IPS DF 19.7 (cell line): Measurements from ENCODE around the gene SLC41A1.

Experiments
- DNase-seq: peaks from one replicate; pipeline ENCODE4 v3.0.0-alpha.2; 2013; ENCODE audit warnings: low read depth, low spot score

The SLC41A1 gene

DNA sequence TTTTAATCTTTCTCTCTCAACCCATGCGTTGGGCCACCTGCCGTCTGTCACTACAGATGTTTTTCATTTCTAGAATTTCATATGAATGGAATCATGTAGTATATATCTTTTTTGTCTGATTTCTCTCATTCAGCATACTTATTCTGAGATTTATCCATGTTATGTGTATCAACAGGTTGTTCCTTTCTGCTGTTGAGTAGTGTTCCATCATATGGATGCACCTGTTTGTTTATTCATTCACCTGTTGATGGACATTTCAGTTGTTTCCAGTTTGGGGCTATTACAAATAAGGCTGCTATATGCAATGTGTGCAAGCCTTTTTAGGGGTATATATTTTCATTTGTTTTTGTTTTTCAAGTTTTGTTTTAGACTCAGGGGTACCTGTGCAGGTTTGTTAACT, 9.4 kb upstream of the SLC41A1 start:
- DNase-seq, result no peak

DNA sequence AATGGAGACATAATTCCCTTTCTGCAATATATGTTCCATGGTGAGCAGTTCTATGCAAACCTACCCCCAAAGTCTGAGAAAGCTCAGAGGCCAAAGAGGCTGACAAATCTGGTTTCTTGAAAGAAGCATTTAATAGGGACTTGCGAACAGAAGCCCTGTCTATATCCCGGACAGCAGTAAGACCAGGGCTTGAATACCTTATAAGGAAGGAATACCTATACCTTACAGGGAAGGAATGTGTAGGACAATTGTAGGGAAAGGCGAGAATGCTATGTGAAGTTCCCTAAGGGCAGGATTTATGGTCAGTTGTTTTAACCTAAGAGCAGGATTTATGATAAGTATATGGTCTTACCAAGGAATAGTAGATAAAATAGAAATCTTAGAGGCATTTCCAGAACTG, 5.0 kb upstream of the SLC41A1 start:
- no peak for DNase-seq

DNA sequence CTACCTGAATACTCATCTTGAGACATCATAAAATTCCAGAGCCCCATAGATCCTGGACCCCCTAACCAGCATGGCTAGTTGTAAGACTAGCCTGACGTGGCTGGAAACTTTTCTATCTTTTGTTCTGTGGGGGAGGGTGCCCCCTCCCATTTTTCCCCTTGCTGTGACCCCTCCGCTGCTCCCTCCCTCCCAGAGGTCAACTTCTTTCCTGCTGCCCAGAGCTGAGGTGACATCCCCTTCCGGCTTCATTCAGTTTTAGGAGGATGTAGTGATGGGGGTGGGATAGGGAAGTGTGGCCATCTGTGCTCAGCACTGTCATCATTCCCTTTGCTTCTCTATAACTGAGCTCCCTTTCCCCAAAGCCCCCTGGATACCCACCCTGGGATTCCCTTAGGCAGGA, 4.4 kb upstream of the SLC41A1 start:
- no peak for DNase-seq

DNA sequence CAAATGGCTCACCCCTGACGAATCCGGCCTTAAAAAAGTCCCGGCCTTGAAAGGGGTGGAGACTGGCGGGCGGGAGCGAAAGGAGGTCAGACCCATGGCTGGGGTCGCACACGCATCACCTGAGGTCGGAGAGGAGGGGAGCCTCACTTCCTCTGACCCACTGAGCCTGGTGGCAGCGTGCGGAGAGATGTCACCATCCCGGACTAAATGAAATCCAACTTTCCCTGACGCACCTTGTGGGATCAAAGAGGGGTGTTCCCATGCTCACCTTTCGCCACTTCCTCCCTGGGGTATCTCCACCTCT, 709 bp upstream of the SLC41A1 start:
- no peak for DNase-seq

DNA sequence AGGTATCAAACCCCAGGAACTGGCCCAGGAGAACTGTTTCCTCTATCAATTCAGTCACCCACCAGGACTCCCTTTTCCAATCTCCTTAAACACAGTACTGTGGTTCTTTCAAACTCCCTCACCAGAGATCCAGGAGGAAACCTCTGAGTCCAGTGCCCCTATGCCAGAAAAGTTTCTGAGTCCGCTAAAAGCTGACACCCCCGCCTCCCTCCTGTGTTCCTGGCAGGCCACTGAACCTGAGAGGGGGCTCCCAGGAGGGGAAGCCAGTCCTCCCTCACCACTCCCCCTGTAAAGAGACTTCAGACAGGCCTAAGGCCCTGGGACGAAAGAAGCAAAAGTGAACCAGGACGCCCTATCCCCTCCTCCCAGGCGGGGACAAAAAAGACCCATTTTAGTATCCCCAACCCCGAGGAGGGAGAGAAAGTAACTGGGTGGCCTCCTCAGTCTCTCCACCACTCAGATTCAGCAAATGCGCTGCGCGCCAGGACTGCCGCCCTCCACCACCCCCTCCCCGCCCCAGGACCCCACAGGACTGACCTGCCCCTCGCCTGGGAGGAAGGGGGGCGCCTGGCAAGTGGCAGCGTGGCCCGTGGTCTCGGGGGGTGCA, 624 bp downstream of the SLC41A1 start:
- DNase-seq, result no peak

DNA sequence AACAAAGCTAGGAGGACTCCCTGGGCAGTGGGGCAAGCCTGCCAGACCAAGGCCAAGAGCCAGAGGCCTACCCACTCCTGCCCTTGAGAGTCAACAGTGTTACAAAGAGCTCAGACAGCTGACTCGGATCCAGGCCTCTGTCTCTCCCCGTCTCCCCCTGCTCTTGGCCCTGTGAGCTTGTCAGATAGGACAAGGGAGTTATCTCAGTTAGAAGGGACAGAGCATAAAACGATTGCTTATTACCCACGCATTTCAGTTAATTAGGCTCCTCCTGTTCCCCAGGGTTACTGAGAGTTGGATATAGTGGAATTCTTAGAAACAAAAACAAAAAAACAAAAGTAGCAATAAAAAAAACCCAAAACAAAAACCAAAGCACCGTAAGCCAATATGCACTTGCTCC, 1.3 kb downstream of the SLC41A1 start:
- DNase-seq, result no peak

DNA sequence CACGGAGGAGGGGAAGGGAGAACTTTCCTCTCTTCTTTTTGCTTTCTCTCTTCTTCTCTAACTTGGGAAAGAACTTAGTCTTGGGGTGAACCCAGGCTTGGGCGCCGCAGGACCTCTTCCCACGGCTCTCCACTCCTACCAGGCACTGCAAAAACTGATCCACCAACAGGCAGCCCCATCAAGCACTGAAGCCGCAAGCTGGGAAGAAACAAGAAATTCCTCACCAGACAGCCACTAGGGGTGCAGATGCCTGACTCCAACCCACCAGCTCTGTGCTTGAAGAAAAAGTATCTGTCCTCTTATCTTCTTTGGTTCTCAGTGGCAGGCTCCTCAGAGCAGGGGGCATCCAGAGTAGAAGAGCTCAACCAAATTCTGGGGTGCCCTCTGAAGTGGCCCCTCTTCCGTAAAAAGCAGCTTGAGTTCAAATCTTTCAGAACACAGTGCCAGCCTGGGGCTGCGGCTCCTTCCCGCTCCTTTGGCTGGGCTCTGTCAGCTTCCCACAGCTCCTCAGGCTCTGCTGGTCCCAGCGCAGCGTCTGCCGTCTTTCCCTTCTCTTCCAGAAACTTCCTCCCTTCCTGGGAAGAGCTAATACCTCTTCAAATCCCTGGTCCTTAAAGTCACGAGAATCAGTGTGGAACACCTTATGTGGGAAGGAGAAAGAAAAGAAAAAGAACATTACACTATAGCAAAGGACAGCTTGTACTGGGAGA, 2.4 kb downstream of the SLC41A1 start:
- DNase-seq, result no peak

DNA sequence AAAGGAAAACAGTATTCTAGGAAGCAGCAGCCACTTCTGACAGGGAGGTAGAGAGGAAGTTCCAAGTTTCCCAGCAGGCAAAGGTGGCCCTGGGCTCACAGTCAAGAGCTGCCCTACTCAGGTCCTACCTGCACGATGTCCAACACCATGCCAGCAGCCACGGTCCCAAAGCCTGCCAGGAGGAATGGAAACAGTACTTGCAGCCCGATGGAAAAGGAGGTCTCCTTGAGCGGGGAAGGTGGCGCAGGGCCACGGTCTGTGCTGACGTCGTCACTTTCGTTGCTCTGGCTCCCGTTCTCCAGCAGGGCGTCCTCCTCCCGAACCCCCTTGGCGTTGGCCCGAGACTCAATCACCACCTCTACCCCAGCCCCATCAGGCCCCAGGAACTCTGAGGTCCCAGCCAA, 3.1 kb downstream of the SLC41A1 start:
- no peak for DNase-seq

DNA sequence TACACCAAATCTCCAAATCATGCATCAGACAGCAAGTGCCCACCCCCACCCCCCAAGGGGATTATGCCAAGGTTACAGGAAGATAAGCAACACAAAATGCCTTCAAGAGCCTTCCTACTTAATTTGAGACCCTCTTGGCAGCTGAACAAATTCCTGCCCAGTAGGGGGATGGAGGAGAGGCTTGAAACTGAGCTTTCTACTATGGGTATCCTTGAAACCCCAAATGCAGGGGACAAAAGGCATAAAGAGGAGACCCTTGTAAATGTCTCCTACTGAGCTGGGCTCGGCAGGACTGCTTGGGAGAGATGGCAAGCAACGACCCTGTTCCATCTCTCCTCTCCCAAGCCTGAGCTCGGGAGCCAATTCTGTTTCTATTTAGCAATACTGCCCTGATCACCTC, 3.5 kb downstream of the SLC41A1 start:
- no peak for DNase-seq

DNA sequence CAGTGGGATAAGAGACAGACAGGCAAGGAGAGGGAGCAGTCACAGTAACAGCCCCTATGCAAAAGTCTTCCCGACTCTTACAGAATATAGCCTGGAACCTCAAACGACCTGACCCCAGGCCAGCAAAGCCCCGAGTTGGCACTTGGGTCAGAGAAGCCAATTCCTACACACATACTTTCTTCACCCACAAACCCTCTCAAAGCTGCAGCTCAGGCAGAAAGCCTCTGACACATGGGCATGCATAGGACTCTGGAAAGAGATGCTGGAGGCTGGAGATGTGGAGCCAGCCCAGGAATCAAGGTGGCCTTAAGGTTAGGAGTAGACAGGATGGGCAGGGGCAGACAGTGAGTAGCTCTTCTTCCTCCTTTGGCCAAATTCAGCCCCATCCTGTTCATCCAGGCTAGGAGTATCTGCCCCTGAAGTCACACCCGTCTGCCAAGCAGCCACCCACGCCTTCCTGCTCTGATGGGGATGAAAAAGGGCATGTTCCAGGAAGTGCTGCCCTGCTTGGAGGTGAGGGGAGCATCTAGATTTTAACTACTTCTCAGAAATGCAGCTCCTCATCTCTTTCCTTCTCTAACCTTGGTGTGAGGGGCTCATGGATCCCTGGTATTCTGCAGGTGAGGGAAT, 7.8 kb downstream of the SLC41A1 start:
- DNase-seq, result no peak

DNA sequence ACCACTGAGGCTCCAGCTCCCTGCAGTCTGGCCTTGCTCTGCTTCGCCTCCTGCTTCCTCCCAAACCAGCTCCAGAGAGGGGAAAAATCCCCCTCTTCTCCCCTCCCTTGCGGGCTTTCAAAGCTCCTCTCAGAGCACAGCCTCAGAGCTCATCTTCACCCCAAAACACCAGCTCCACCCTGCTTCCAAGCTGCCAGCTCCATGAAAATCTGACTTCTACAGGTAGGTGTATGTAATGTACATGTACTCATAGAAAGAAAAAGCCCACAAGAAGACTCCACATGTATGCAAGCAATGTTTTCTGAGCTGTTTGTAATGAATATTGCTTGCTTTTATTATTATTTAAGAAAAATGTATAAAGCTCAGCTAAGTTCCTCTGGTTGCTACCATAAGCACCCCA, 8.4 kb downstream of the SLC41A1 start:
- no peak for DNase-seq

DNA sequence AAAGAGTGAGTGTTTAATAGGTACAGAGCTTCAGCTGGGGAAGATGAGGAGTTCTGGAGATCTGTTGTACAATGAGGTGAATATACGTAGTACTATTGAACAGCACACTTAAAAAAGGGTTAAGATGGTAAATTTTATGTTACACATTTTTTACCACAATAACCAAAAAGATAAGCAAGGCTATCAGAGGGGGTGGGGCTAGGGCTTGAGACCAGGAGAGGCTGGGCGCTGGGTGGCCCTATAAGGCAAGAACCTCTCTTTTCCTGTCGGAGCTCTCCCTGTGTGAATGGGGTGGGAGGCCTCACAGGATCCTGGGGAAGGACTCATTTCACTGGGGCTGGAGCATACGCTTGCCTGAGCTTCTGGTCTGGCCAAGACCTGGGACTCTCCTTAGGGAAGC, 9.0 kb downstream of the SLC41A1 start:
- no peak for DNase-seq

DNA sequence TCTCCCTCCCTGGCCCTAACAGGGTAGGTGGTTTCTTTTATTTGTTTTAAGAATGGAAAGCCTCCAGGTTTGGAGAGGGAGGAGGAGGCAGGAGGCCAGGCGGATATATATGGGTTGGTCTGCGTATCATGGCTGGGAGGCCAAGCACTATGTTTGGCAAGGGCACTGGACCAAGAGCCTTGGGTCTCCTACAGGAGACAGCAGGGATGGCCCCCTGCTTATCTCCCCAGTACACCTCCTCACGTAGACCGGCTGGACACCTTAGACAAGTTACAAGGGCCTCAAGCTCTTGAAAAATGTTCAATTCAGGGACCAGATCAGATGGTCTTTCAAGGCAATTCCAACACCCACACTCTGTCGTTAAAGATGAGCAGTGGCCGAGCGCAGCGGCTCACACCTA, 10.9 kb downstream of the SLC41A1 start:
- DNase-seq, result no peak

DNA sequence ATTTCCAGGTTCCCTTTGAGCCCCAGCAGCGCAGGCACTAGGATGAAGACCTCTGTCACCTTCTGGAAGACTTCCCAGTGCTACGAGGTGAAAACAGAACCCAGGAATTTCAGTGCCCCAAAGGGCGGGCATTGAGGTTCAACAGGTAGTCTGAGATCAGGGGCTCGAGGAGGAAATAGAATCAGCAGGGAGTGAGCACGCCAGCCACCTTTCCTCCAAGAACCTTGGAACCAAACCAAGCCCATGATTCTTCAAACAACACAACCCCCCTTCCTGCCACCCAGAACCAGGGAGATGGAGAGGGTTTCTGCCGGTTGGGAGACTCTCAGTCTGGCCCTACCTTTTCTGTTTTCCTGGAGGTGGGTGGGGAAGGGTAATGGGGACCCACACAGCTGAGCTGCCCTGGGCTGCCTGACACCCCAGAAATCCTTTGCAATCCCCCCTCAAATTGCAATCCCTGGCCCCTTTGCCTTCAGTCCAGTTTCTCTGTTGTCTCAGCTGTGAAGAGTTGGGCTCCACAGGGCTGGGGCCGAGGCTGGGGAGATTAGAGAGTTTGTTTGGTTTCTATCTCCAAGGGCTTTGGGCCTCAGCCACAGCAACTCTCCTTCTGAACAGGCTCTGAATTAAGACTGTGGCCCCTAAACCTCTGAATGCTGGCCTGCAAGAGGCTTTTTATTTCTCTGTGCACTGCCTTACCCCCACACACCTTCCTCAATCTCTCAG, 11.9 kb downstream of the SLC41A1 start:
- DNase-seq, result no peak

DNA sequence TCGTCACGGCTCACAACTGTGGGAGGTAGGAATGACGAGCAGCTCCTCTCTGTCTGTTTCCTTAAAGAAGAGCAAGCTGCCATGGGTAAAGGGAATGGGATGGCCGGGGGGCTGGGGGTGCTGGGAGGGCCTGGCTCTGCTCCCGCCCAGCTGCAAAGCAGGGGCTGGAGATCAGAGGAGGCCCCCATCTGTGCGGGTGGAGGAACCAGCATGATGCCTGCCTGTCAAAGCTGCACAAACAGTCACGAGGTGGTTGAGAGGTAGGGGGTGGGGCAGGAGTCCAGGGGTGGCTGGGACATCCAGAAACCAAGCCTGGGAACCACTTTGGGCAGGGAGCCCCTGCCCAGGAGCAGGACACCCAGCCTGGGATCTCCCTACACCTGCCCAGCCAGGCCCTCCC, 12.6 kb downstream of the SLC41A1 start:
- no peak for DNase-seq

DNA sequence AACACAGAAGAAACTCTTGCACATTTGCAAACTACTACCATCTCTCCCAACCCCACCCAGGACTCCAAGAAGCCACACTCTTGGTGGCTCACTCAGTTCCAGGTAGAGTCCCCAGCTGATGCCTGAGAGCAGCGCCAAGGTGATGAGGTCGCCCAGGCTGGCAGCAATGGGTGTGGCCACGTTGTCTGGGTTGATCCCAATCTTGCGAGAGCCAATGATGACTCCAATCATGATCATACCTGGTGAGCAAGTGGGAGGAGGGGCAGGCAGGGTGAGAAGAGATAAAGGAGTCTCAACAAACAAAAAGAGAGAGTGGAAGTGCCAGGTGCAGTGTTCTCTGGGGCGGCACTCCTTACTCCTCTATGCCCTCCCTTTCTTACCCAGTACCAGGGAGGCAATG, 14.4 kb downstream of the SLC41A1 start:
- no peak for DNase-seq

DNA sequence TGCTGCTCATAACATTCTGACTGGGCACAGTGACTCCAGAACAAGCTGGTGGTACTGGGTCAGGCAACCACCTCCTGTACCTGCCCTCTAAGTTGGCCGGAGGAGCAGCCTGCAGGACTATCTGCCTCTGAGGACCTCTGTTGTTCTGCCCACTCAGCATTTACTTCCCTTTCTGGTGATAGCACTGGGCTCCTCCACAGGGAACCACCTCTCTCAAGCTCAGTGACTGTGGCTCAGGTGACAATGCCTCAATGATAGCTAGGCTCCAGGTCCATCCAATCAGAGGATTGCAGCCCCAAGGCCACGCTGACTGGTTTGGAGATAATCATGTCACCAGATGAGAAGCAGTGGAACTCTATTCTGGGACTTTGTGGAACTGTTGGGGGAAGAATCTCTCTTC, 15.8 kb downstream of the SLC41A1 start:
- DNase-seq, result no peak

DNA sequence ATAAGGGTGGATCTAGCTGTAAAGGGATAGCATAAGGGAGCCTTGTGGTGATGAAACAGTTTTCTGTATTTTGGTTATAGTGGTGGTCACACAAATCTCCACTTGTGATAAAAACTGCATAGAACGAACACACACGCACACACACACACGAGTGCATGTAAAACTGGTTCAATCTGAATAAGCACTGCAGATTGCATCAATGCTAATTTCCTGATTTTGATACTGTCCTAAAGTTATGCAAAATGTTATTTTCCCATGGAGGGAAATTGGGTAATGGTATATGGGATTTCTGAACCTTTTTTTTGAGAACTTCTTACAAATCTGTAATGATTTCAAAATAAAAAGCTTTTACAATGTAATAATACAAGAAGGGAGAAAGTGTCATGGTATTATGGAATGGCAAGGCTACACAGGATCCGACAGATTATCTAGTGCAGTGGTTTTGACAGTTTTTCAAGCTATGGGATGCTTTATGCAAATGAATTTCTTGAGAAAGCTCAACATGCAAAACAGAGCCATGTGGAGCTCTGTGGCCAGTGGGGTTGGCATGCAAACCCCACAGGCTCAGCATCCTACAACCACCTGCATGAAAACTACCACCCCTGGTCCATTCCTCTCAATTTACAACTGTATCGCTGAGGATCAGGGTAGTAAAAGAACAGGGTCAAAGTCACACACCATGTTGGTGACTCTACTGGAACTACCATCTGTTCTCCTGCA, 18.8 kb downstream of the SLC41A1 start:
- DNase-seq, result no peak

DNA sequence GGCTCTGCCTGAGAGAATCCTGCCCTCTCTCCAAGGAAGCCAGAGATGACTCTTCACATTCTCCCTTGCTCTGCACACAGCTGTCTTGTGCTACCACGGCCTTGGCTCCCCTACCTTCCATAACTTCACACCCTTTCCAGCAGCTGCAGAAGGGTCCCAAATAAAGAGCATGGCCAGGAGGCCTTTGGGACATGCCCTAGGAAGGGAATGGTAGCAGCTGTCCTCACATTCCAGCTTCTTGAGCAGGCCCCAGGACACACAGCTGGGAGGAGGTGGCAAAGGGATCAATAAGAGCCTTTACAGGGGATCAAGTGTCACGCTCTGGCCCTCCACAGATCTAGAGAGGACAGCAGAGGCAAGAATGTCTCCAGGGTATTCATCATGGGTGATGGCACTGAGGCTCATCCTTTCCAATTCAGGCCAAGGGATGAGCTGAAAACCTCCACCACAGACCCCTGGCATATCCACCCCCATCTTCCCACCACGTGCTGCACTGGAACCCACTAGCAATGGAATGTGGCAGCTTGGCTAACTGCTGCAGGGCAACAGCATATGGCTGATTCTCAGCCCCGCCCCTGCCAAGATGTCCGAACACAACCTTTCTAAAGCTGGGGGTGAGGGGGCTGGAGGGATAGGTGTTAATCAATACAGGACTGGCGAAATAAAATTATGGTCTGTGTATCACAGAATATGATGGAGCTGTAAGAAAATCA, 19.9 kb downstream of the SLC41A1 start:
- no peak for DNase-seq

DNA sequence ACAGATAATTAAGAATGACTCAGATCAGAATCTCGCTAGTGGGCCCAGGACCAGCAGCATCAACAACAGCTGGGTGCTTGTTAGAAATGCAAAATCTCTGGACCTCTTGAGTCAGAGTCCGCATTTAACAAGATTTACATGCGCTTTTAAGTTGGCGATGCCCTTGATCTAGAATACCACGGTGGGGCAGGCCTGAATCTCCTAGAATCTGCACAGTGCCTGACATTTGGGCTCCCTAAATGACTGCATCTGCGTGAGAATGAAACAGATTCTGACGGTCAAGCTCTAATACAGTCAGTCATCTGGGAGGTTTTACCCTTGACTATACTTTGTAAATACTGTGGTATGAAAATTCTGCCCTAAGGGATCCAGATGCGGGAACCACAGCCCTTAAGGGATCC, 20.5 kb downstream of the SLC41A1 start:
- no peak for DNase-seq

DNA sequence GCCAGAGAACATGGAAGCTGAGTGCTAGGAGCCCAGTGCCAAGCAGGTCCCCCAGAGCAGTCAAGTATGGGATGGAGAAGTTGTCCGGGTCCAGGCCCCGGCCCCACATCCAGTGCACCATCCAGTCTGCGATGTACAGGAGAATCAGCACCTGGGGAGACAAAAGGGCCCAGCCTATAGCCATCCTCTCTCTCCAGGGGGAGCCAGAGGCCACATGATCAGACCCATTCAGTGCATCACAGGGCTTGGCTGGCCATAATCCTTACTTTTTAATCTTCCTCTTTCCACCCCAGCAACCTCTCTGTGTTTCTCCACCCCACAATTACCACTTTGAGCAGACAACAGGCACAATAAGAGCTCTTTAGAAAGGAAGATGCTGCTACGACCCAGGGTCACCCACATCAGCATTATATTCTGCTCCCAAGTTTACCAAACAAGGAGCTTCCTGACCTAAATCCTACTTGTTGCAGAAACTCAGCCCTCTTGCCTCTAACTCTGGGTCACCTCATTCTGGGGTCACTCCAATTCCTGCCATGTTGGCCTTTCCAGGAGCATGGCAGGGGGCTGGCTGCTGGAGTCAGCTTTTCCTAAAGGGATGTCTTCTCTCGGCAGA, 21.3 kb downstream of the SLC41A1 start:
- no peak for DNase-seq
